Measurements from ENCODE around the gene CREG1.

CREG1 gene

GRCh38 chr1:167532375-167532774 lies 21.2 kb downstream of the CREG1 start:
- DNase-seq (ENCODE audit: low read depth) = no peak

GRCh38 chr1:167529829-167530474 lies 23.6 kb downstream of the CREG1 start:
- no peak for DNase-seq (ENCODE audit: low read depth)

GRCh38 chr1:167528057-167528728 lies 25.4 kb downstream of the CREG1 start:
- DNase-seq (ENCODE audit: low read depth) = no peak

- no peak for DNase-seq (ENCODE audit: low read depth)
Observed at GRCh38 chr1:167526667-167527383, 26.7 kb downstream of the CREG1 start.

- DNase-seq (ENCODE audit: low read depth) = no peak
Observed at GRCh38 chr1:167524651-167525050, 28.9 kb downstream of the CREG1 start.

GRCh38 chr1:167522246-167522645 lies 31.3 kb downstream of the CREG1 start:
- DNase-seq (ENCODE audit: low read depth) = no peak

GRCh38 chr1:167520711-167521206 lies 32.8 kb downstream of the CREG1 start:
- DNase-seq (ENCODE audit: low read depth) = no peak

GRCh38 chr1:167518331-167518700 lies 35.2 kb downstream of the CREG1 start, which contains the start of gene CD247:
TSS of gene CD247 (minus strand) at chr1:167518529. CDS start at chr1:167518465, 64 bp downstream.
- DNase-seq (ENCODE audit: low read depth) = peak; percentile 55

GRCh38 chr1:167517535-167518330 lies 35.8 kb downstream of the CREG1 start:
- DNase-seq (ENCODE audit: low read depth) = peak; percentile 87

GRCh38 chr1:167516404-167517388 lies 36.9 kb downstream of the CREG1 start:
- DNase-seq (ENCODE audit: low read depth) = no peak

- no peak for DNase-seq (ENCODE audit: low read depth)
Observed at GRCh38 chr1:167515893-167516321, 37.7 kb downstream of the CREG1 start.

GRCh38 chr1:167515461-167515860 lies 38.1 kb downstream of the CREG1 start:
- DNase-seq (ENCODE audit: low read depth) = no peak

- no peak for DNase-seq (ENCODE audit: low read depth)
Observed at GRCh38 chr1:167514288-167514687, 39.3 kb downstream of the CREG1 start.

GRCh38 chr1:167512046-167512654 lies 41.4 kb downstream of the CREG1 start:
- DNase-seq (ENCODE audit: low read depth) = no peak

GRCh38 chr1:167511374-167511986 lies 42.1 kb downstream of the CREG1 start:
- no peak for DNase-seq (ENCODE audit: low read depth)

- no peak for DNase-seq (ENCODE audit: low read depth)
Observed at GRCh38 chr1:167510881-167511280, 42.7 kb downstream of the CREG1 start.

- no peak for DNase-seq (ENCODE audit: low read depth)
Observed at GRCh38 chr1:167510244-167510643, 43.3 kb downstream of the CREG1 start.

- no peak for DNase-seq (ENCODE audit: low read depth)
Observed at GRCh38 chr1:167509587-167509986, 44.0 kb downstream of the CREG1 start.

GRCh38 chr1:167507719-167508118 lies 45.8 kb downstream of the CREG1 start:
- DNase-seq (ENCODE audit: low read depth) = no peak

- no peak for DNase-seq (ENCODE audit: low read depth)
Observed at GRCh38 chr1:167504467-167504827, 49.1 kb downstream of the CREG1 start.
